T-helper 1 cell treated with Interleukin-12 subunit alpha and Interleukin-12 subunit beta and Interleukin-4 antibody, amounts not matched to agents 30 μg/mL and 1 μg/mL, for 36 hours (primary cell): Measurements from ENCODE around the gene AGAP3.
A peak's percentile ranks its signal among the peaks of the same experiment; 100 is the strongest.

Source experiments
- H3K27ac Mint-ChIP-seq: one replicate; pipeline ENCODE4 v1.8.0; 2021; ENCODE audit warnings: mild to moderate bottlenecking, mixed read lengths
- H3K27me3 Mint-ChIP-seq: one replicate; pipeline ENCODE4 v1.8.0; 2021; ENCODE audit warnings: low read depth, mixed read lengths
- H3K36me3 Mint-ChIP-seq: one replicate; pipeline ENCODE4 v1.8.0; 2021; ENCODE audit warnings: low read depth, mixed read lengths
- H3K4me1 Mint-ChIP-seq: one replicate; pipeline ENCODE4 v1.8.0; 2021; ENCODE audit warnings: low read depth, mixed read lengths
- H3K4me3 Mint-ChIP-seq: one replicate; pipeline ENCODE4 v1.8.0; 2021; ENCODE audit warnings: mild to moderate bottlenecking, moderate library complexity, mixed read lengths
- H3K9me3 Mint-ChIP-seq: one replicate; pipeline ENCODE4 v1.8.0; 2021; ENCODE audit warnings: mixed read lengths

The AGAP3 gene

GRCh38 chr7:151140826-151141225, 54.6 kb downstream of the AGAP3 start:
- H3K27me3 Mint-ChIP-seq, result no peaks in the 10 kb centered on the region
- no peak overlapping the region for H3K4me3 Mint-ChIP-seq
- H3K4me1 Mint-ChIP-seq, result no peaks in the 10 kb centered on the region
- no peaks in the 10 kb centered on the region for H3K9me3 Mint-ChIP-seq
- H3K36me3 Mint-ChIP-seq, result no peaks in the 10 kb centered on the region
- H3K27ac Mint-ChIP-seq, result no peak overlapping the region

GRCh38 chr7:151141311-151141854, 55.1 kb downstream of the AGAP3 start:
- H3K4me1 Mint-ChIP-seq, result no peaks in the 10 kb centered on the region
- H3K27me3 Mint-ChIP-seq, result no peaks in the 10 kb centered on the region
- H3K27ac Mint-ChIP-seq, result no peak overlapping the region
- H3K36me3 Mint-ChIP-seq, result no peaks in the 10 kb centered on the region
- H3K9me3 Mint-ChIP-seq, result no peaks in the 10 kb centered on the region
- no peak overlapping the region for H3K4me3 Mint-ChIP-seq

- Mint-ChIP-seq H3K9me3 (no peaks in the 10 kb centered on the region), H3K4me3 (no peak overlapping the region), H3K27me3 (no peaks in the 10 kb centered on the region), H3K4me1 (no peaks in the 10 kb centered on the region), H3K27ac (no peak overlapping the region), H3K36me3 (no peaks in the 10 kb centered on the region)
These were observed 55.8 kb downstream of the AGAP3 start for GRCh38 chr7:151141855-151142685.

- no peaks in the 10 kb centered on the region for H3K9me3 Mint-ChIP-seq
- no peaks in the 10 kb centered on the region for H3K4me1 Mint-ChIP-seq
- peaks cover 3% of the 10 kb centered on the region for H3K27me3 Mint-ChIP-seq
- no peak overlapping the region for H3K27ac Mint-ChIP-seq
- no peaks in the 10 kb centered on the region for H3K36me3 Mint-ChIP-seq
- H3K4me3 Mint-ChIP-seq, result no peak overlapping the region
These were observed 56.4 kb downstream of the AGAP3 start for GRCh38 chr7:151142686-151143040.

GRCh38 chr7:151143261-151144015, 57.2 kb downstream of the AGAP3 start:
- Mint-ChIP-seq H3K36me3 (no peaks in the 10 kb centered on the region), H3K9me3 (no peaks in the 10 kb centered on the region), H3K27me3 (peaks cover 4% of the 10 kb centered on the region), H3K4me3 (no peak overlapping the region), H3K4me1 (no peaks in the 10 kb centered on the region), H3K27ac (no peak overlapping the region)

- H3K9me3 Mint-ChIP-seq, result no peaks in the 10 kb centered on the region
- H3K4me3 Mint-ChIP-seq, result no peak overlapping the region
- no peak overlapping the region for H3K27ac Mint-ChIP-seq
- peaks cover 7% of the 10 kb centered on the region for H3K27me3 Mint-ChIP-seq
- no peaks in the 10 kb centered on the region for H3K4me1 Mint-ChIP-seq
- no peaks in the 10 kb centered on the region for H3K36me3 Mint-ChIP-seq
These were observed 58.1 kb downstream of the AGAP3 start for GRCh38 chr7:151144387-151144786.

- Mint-ChIP-seq H3K27me3 (peaks cover 20% of the 10 kb centered on the region), H3K4me3 (no peak overlapping the region), H3K9me3 (no peaks in the 10 kb centered on the region), H3K4me1 (no peaks in the 10 kb centered on the region), H3K27ac (no peak overlapping the region), H3K36me3 (no peaks in the 10 kb centered on the region)
These were observed 60.5 kb downstream of the AGAP3 start for GRCh38 chr7:151146761-151147160.

- Mint-ChIP-seq H3K36me3 (no peaks in the 10 kb centered on the region), H3K4me3 (no peak overlapping the region), H3K27me3 (peaks cover 20% of the 10 kb centered on the region), H3K9me3 (no peaks in the 10 kb centered on the region), H3K27ac (no peak overlapping the region), H3K4me1 (no peaks in the 10 kb centered on the region)
These were observed 62.3 kb downstream of the AGAP3 start for GRCh38 chr7:151148319-151149259.

GRCh38 chr7:151150388-151150787, 64.1 kb downstream of the AGAP3 start:
- no peak overlapping the region for H3K4me3 Mint-ChIP-seq
- no peak overlapping the region for H3K27ac Mint-ChIP-seq

GRCh38 chr7:151152643-151153513, 66.6 kb downstream of the AGAP3 start:
- H3K4me3 Mint-ChIP-seq, result no peak overlapping the region
- no peak overlapping the region for H3K27ac Mint-ChIP-seq
- H3K36me3 Mint-ChIP-seq, result no peaks in the 10 kb centered on the region

More at GRCh38 chr7:151150388-151150787, 64.1 kb downstream of the AGAP3 start:
- Mint-ChIP-seq H3K4me1 (no peaks in the 10 kb centered on the region), H3K27me3 (peaks cover 31% of the 10 kb centered on the region), H3K36me3 (no peaks in the 10 kb centered on the region), H3K9me3 (no peaks in the 10 kb centered on the region)

GRCh38 chr7:151157645-151158329, 71.5 kb downstream of the AGAP3 start:
- H3K36me3 Mint-ChIP-seq, result no peaks in the 10 kb centered on the region
- no peaks in the 10 kb centered on the region for H3K4me1 Mint-ChIP-seq
- no peak overlapping the region for H3K4me3 Mint-ChIP-seq
- H3K9me3 Mint-ChIP-seq, result no peaks in the 10 kb centered on the region
- no peak overlapping the region for H3K27ac Mint-ChIP-seq
- peaks cover 40% of the 10 kb centered on the region for H3K27me3 Mint-ChIP-seq

More at GRCh38 chr7:151152643-151153513, 66.6 kb downstream of the AGAP3 start:
- Mint-ChIP-seq H3K4me1 (no peaks in the 10 kb centered on the region), H3K9me3 (no peaks in the 10 kb centered on the region), H3K27me3 (peaks cover 47% of the 10 kb centered on the region)

GRCh38 chr7:151161757-151162156, 75.5 kb downstream of the AGAP3 start:
- Mint-ChIP-seq H3K27ac (no peak overlapping the region), H3K4me1 (no peaks in the 10 kb centered on the region), H3K27me3 (peaks cover 17% of the 10 kb centered on the region), H3K9me3 (no peaks in the 10 kb centered on the region), H3K4me3 (no peak overlapping the region), H3K36me3 (no peaks in the 10 kb centered on the region)

GRCh38 chr7:151166629-151167196, 80.4 kb downstream of the AGAP3 start:
- Mint-ChIP-seq H3K4me3 (peak overlapping the region; percentile 1), H3K9me3 (no peaks in the 10 kb centered on the region), H3K4me1 (peaks cover 2% of the 10 kb centered on the region), H3K27me3 (peaks cover 34% of the 10 kb centered on the region), H3K27ac (no peak overlapping the region), H3K36me3 (no peaks in the 10 kb centered on the region)
